K562 treated with DMSO at 1 percent for 24 hours (cell line): ENCODE results near the gene PCDHGA7. TPM values are rescaled to one million over a fixed set of nuclear protein-coding genes. Genes with fewer than 3 reads are reported as not detected.

Experiments used
- total RNA-seq: library from RNA; unstranded; fragments of 300-600 nt; gene quantifications from 2 replicates; pipeline ENCODE4 v1.2.3, GENCODE V29; 2022; ENCODE audit warnings: low read depth; ENCODE audit not compliant: insufficient read depth

Gene PCDHGA7
- total RNA-seq, 1 experiment from 2014 or later: 0.37 TPM

GRCh38 chr5:141412854-141413539, 30.5 kb downstream of the PCDHGA7 start, which contains the start of gene PCDHGA10:
Gene PCDHGA10, plus strand, starts transcription at chr5:141412987. Its CDS starts 189 bp downstream, at chr5:141413176.

GRCh38 chr5:141417494-141418172, 35.1 kb downstream of the PCDHGA7 start, which contains the start of gene PCDHGB7:
Gene PCDHGB7, plus strand, starts transcription at chr5:141417677. Its CDS starts 183 bp downstream, at chr5:141417860.

GRCh38 chr5:141420855-141421488, 38.4 kb downstream of the PCDHGA7 start, which contains the start of gene PCDHGA11:
Gene PCDHGA11, plus strand, starts transcription at chr5:141421051. Its CDS starts 177 bp downstream, at chr5:141421228.

GRCh38 chr5:141430332-141431113, 48.0 kb downstream of the PCDHGA7 start, which contains the start of gene PCDHGA12:
Gene PCDHGA12, plus strand, starts transcription at chr5:141430507. Its CDS starts 253 bp downstream, at chr5:141430760.

Other genes with a start within 250 kb of the PCDHGA7 start
- 0.23 TPM in 1 of 2 replicates, not detected in the other for gene PCDHB5, start 247.5 kb upstream of the PCDHGA7 start, total RNA-seq
- not detected in 2 replicates for gene PCDHB6, start 232.7 kb upstream of the PCDHGA7 start, total RNA-seq
- 0.06 TPM in 1 of 2 replicates, not detected in the other for gene PCDHB7, start 210.1 kb upstream of the PCDHGA7 start, total RNA-seq
- 0.09 TPM in 1 of 2 replicates, not detected in the other for gene PCDHB8, start 205.0 kb upstream of the PCDHGA7 start, total RNA-seq
- not detected in 2 replicates for gene PCDHB16, start 200.4 kb upstream of the PCDHGA7 start, total RNA-seq
- not detected in 2 replicates for gene PCDHB9, start 195.6 kb upstream of the PCDHGA7 start, total RNA-seq
- gene PCDHB10, start 190.4 kb upstream of the PCDHGA7 start, total RNA-seq: not detected in 2 replicates
- 0.13 TPM in 1 of 2 replicates, not detected in the other for gene PCDHB11, start 183.1 kb upstream of the PCDHGA7 start, total RNA-seq
- not detected in 2 replicates for gene PCDHB12, start 174.0 kb upstream of the PCDHGA7 start, total RNA-seq
- 0.16 and 0.22 TPM in 2 replicates for gene PCDHB13, start 168.8 kb upstream of the PCDHGA7 start, total RNA-seq
- gene PCDHB14, start 159.4 kb upstream of the PCDHGA7 start, total RNA-seq: 0.21 TPM in 1 of 2 replicates, not detected in the other
- 0.35 and 0.52 TPM in 2 replicates for gene PCDHB15, start 137.3 kb upstream of the PCDHGA7 start, total RNA-seq
- not detected in 2 replicates for gene SLC25A2, start 78.7 kb upstream of the PCDHGA7 start, total RNA-seq
- gene TAF7, start 62.0 kb upstream of the PCDHGA7 start, total RNA-seq: 95.8 and 97.2 TPM in 2 replicates
- gene PCDHGA1, start 52.2 kb upstream of the PCDHGA7 start, total RNA-seq: 0.16 and 0.29 TPM in 2 replicates
- gene PCDHGA2, start 44.0 kb upstream of the PCDHGA7 start, total RNA-seq: 0.54 and 0.63 TPM in 2 replicates
- 0.50 and 0.89 TPM in 2 replicates for gene PCDHGA3, start 38.9 kb upstream of the PCDHGA7 start, total RNA-seq
- gene PCDHGB1, start 32.6 kb upstream of the PCDHGA7 start, total RNA-seq: 0.43 and 0.52 TPM in 2 replicates
- gene PCDHGA4, start 27.7 kb upstream of the PCDHGA7 start, total RNA-seq: 0.52 and 1.2 TPM in 2 replicates
- gene PCDHGB2, start 22.7 kb upstream of the PCDHGA7 start, total RNA-seq: 0.51 and 0.63 TPM in 2 replicates
- 0.22 and 0.44 TPM in 2 replicates for gene PCDHGA5, start 18.6 kb upstream of the PCDHGA7 start, total RNA-seq
- gene PCDHGB3, start 12.5 kb upstream of the PCDHGA7 start, total RNA-seq: 0.51 and 0.56 TPM in 2 replicates
- gene PCDHGA6, start 8.9 kb upstream of the PCDHGA7 start, total RNA-seq: 0.27 and 0.39 TPM in 2 replicates
- gene PCDHGB4, start 5.0 kb downstream of the PCDHGA7 start, total RNA-seq: 0.12 and 0.16 TPM in 2 replicates
- 0.43 and 0.49 TPM in 2 replicates for gene PCDHGA8, start 9.9 kb downstream of the PCDHGA7 start, total RNA-seq
- gene PCDHGB5, start 15.2 kb downstream of the PCDHGA7 start, total RNA-seq: 0.42 and 0.75 TPM in 2 replicates
- 0.17 TPM in 1 of 2 replicates, not detected in the other for gene PCDHGA9, start 20.0 kb downstream of the PCDHGA7 start, total RNA-seq
- 0.16 and 0.27 TPM in 2 replicates for gene PCDHGB6, start 25.3 kb downstream of the PCDHGA7 start, total RNA-seq
- gene PCDHGA10, start 30.2 kb downstream of the PCDHGA7 start, total RNA-seq: 0.07 TPM in 1 of 2 replicates, not detected in the other
- not detected in 2 replicates for gene PCDHGB7, start 34.9 kb downstream of the PCDHGA7 start, total RNA-seq
- gene PCDHGA11, start 38.3 kb downstream of the PCDHGA7 start, total RNA-seq: 0.15 TPM in 1 of 2 replicates, not detected in the other
- gene PCDHGA12, start 47.8 kb downstream of the PCDHGA7 start, total RNA-seq: 0.06 TPM in 1 of 2 replicates, not detected in the other
- gene PCDHGC3, start 93.2 kb downstream of the PCDHGA7 start, total RNA-seq: not detected in 2 replicates
- not detected in 2 replicates for gene PCDHGC4, start 102.3 kb downstream of the PCDHGA7 start, total RNA-seq
- not detected in 2 replicates for gene PCDHGC5, start 106.3 kb downstream of the PCDHGA7 start, total RNA-seq
- 160 and 183 TPM in 2 replicates for gene DIAPH1, start 236.3 kb downstream of the PCDHGA7 start, total RNA-seq